ENCODE measurements around the gene OR6C70.
"Not testable (repeated sequence)": the region's sequence is repeated elsewhere in the genome, so short reads cannot be mapped to it uniquely, and the experiment has no call there.

OR6C70 gene

GRCh38 chr12:55470088-55470829, at the start of gene OR6C70:
OR6C70 (minus strand) TSS chr12:55470138; CDS start chr12:55470138, 0 bp downstream.
- Histone ChIP-seq H3K36me3 (ENCODE audit: insufficient read depth, low read length) (no peaks in the 10 kb centered on the region), H3K4me3 (ENCODE audit: low read length) (no peak within 1 kb of the TSS), H3K9me3 (ENCODE audit: low read length) (no peaks in the 10 kb centered on the region), H2AFZ (ENCODE audit: low read depth, low read length) (no peak within 1 kb of the TSS), H3K4me1 (ENCODE audit: insufficient read depth, low read length) (no peaks in the 10 kb centered on the region), H3K27me3 (ENCODE audit: insufficient read depth, low read length) (no peaks in the 10 kb centered on the region)

DNA sequence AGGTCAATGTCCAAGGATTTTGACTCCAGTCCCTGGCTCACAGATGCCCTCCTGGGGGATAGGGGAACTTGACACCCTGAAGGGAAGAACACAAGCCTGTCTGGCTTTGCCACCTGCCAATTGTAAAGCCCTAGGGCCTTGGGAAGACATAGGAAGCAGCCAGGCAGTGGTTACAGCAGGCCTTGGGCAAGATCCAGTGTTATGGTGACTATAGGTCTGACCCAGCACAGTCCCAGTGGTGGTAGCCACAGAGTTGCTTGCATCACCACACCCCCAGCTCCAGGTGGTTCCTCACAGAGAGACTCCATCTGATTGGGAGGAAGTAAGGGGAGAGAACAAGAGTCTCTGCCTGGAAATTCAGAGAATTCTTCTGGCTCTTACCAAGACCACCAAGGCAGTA, 46.5 kb upstream of the OR6C70 start:
- Histone ChIP-seq H3K27me3 (ENCODE audit: insufficient read depth, low read length) (no peaks in the 10 kb centered on the region), H2AFZ (ENCODE audit: low read depth, low read length) (no peak overlapping the region), H3K36me3 (ENCODE audit: insufficient read depth, low read length) (no peaks in the 10 kb centered on the region), H3K9me3 (ENCODE audit: low read length) (no peaks in the 10 kb centered on the region), H3K4me3 (ENCODE audit: low read length) (no peak overlapping the region), H3K4me1 (ENCODE audit: insufficient read depth, low read length) (no peaks in the 10 kb centered on the region)

- no peak overlapping the region for H3K4me3 ChIP-seq (ENCODE audit: low read length)
- H3K9me3 ChIP-seq (ENCODE audit: low read length), result no peaks in the 10 kb centered on the region
- no peak overlapping the region for H2AFZ ChIP-seq (ENCODE audit: low read depth, low read length)
- no peaks in the 10 kb centered on the region for H3K4me1 ChIP-seq (ENCODE audit: insufficient read depth, low read length)
- no peaks in the 10 kb centered on the region for H3K36me3 ChIP-seq (ENCODE audit: insufficient read depth, low read length)
- no peaks in the 10 kb centered on the region for H3K27me3 ChIP-seq (ENCODE audit: insufficient read depth, low read length)
Measured at GRCh38 chr12:55515696-55516095, 45.8 kb upstream of the OR6C70 start.

GRCh38 chr12:55501601-55502000, 31.7 kb upstream of the OR6C70 start:
- no peaks in the 10 kb centered on the region for H3K9me3 ChIP-seq (ENCODE audit: low read length)
- no peaks in the 10 kb centered on the region for H3K27me3 ChIP-seq (ENCODE audit: insufficient read depth, low read length)
- no peaks in the 10 kb centered on the region for H3K4me1 ChIP-seq (ENCODE audit: insufficient read depth, low read length)
- H3K36me3 ChIP-seq (ENCODE audit: insufficient read depth, low read length), result no peaks in the 10 kb centered on the region
- H2AFZ ChIP-seq (ENCODE audit: low read depth, low read length), result no peak overlapping the region
- no peak overlapping the region for H3K4me3 ChIP-seq (ENCODE audit: low read length)

DNA sequence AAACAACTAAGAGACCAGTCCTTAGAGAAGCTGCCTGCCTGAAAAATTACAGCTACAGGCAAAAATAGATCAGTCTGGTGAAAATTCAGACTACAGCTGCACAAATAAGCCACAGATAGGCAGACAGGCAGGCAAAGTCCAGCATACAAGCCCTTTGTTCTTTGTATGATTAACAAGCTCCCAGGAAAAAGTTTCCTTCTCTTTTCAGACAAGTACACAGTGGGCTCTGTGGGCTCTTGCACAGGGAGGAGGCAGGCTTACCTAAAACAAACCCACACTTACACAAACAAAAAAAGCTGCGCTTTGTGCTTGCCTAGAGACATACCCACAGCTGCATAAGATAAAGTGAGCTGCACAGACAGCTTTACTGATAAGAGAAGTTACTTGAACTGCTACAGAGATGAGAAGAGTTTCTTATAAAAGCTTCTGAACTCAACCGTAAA, 29.9 kb upstream of the OR6C70 start:
- Histone ChIP-seq H3K36me3 (ENCODE audit: insufficient read depth, low read length) (no peaks in the 10 kb centered on the region), H3K27me3 (ENCODE audit: insufficient read depth, low read length) (no peaks in the 10 kb centered on the region), H3K4me3 (ENCODE audit: low read length) (no peak overlapping the region), H2AFZ (ENCODE audit: low read depth, low read length) (peak overlapping the region; percentile 11), H3K4me1 (ENCODE audit: insufficient read depth, low read length) (no peaks in the 10 kb centered on the region), H3K9me3 (ENCODE audit: low read length) (no peaks in the 10 kb centered on the region)

- Histone ChIP-seq H2AFZ (ENCODE audit: low read depth, low read length) (no peak overlapping the region), H3K27me3 (ENCODE audit: insufficient read depth, low read length) (no peaks in the 10 kb centered on the region), H3K36me3 (ENCODE audit: insufficient read depth, low read length) (no peaks in the 10 kb centered on the region), H3K4me3 (ENCODE audit: low read length) (no peak overlapping the region), H3K4me1 (ENCODE audit: insufficient read depth, low read length) (no peaks in the 10 kb centered on the region), H3K9me3 (ENCODE audit: low read length) (no peaks in the 10 kb centered on the region)
Measured at GRCh38 chr12:55499231-55499630, 29.3 kb upstream of the OR6C70 start.

GRCh38 chr12:55495490-55495889, 25.6 kb upstream of the OR6C70 start:
- H3K4me3 ChIP-seq (ENCODE audit: low read length), result no peak overlapping the region
- no peaks in the 10 kb centered on the region for H3K4me1 ChIP-seq (ENCODE audit: insufficient read depth, low read length)
- no peaks in the 10 kb centered on the region for H3K36me3 ChIP-seq (ENCODE audit: insufficient read depth, low read length)
- no peaks in the 10 kb centered on the region for H3K27me3 ChIP-seq (ENCODE audit: insufficient read depth, low read length)
- H2AFZ ChIP-seq (ENCODE audit: low read depth, low read length), result no peak overlapping the region
- H3K9me3 ChIP-seq (ENCODE audit: low read length), result no peaks in the 10 kb centered on the region

DNA sequence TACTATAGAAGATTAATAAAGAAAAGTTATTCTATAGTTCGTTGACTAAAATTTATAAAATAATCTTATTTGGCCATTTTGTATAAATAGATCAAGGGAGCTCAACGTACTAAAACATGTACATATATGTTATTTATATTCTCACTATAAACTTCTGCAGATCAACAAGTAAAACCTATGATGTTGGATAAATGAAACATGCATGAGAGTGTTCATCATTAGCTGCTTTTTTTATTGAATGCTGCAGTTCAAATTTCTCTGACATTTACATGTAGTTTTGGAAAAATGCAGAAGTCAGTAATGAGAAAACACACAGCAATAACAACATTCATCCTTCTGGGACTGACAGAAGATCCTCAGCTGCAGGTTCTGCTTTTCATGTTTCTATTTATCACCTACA, 22.1 kb upstream of the OR6C70 start, which contains the start of gene OR6C68:
OR6C68 (plus strand) TSS at position 301 of the 400 bp plus-strand sequence; CDS start at position 301, 0 bp downstream.
- no peaks in the 10 kb centered on the region for H3K4me1 ChIP-seq (ENCODE audit: insufficient read depth, low read length)
- no peaks in the 10 kb centered on the region for H3K36me3 ChIP-seq (ENCODE audit: insufficient read depth, low read length)
- no peaks in the 10 kb centered on the region for H3K27me3 ChIP-seq (ENCODE audit: insufficient read depth, low read length)
- H3K4me3 ChIP-seq (ENCODE audit: low read length), result no peak within 1 kb of the TSS
- no peaks in the 10 kb centered on the region for H3K9me3 ChIP-seq (ENCODE audit: low read length)
- H2AFZ ChIP-seq (ENCODE audit: low read depth, low read length), result no peak within 1 kb of the TSS

DNA sequence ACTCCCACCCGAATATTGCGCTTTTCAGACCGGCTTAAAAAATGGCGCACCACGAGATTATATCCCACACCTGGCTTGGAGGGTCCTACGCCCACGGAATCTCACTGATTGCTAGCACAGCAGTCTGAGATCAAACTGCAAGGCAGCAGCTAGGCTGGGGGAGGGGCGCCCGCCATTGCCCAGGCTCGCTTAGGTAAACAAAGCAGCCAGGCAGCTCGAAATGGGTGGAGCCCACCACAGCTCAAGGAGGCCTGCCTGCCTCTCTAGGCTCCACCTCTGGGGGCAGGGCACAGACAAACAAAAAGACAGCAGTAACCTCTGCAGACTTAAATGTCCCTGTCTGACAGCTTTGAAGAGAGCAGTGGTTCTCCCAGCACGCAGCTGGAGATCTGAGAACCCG, 14.3 kb upstream of the OR6C70 start:
- H3K27me3 ChIP-seq (ENCODE audit: insufficient read depth, low read length); H3K4me3 ChIP-seq (ENCODE audit: low read length); H3K9me3 ChIP-seq (ENCODE audit: low read length); H3K4me1 ChIP-seq (ENCODE audit: insufficient read depth, low read length); H3K36me3 ChIP-seq (ENCODE audit: insufficient read depth, low read length); H2AFZ ChIP-seq (ENCODE audit: low read depth, low read length): not testable (repeated sequence)

DNA sequence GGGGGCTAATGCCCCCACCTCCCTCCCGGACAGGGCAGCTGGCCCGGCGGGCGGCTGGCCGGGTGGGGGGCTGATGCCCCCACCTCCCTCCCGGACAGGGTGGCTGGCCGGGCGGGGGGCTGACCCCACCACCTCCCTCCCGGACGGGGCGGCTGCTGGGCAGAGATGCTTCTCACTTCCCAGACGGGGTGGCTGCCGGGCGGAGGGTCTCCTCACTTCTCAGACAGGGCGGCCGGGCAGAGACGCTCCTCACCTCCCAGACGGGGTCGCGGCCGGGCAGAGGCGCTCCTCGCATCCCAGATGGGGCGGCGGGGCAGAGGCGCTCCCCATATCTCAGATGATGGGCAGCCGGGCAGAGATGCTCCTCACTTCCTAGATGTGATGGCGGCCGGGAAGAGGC, 9.2 kb upstream of the OR6C70 start:
- not testable (repeated sequence) for H3K9me3 ChIP-seq (ENCODE audit: low read length); H2AFZ ChIP-seq (ENCODE audit: low read depth, low read length); H3K27me3 ChIP-seq (ENCODE audit: insufficient read depth, low read length)

DNA sequence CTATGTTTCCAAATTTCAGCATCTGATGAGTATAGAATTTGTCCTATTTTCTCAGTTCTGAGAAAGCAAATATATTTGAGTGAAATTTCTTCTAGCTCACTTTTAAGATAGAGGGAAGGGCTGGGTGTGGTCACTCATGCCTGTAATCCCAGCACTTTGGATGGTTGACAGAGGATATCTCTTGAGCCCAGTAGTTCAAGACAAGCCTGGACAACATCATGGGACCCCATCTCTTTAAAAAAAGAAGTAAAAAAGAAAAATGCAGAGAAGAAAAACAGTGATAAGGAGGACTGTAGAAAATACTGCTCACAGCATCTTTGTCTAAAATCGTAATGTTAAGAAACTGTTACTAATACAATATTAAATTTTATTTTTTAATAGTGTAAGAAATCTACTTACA, 2.3 kb upstream of the OR6C70 start:
- no peak overlapping the region for H2AFZ ChIP-seq (ENCODE audit: low read depth, low read length)
- H3K4me1 ChIP-seq (ENCODE audit: insufficient read depth, low read length), result no peaks in the 10 kb centered on the region
- no peaks in the 10 kb centered on the region for H3K36me3 ChIP-seq (ENCODE audit: insufficient read depth, low read length)
- H3K27me3 ChIP-seq (ENCODE audit: insufficient read depth, low read length), result no peaks in the 10 kb centered on the region
- H3K9me3 ChIP-seq (ENCODE audit: low read length), result no peaks in the 10 kb centered on the region
- H3K4me3 ChIP-seq (ENCODE audit: low read length), result no peak overlapping the region

More for the DNA sequence above, 9.2 kb upstream of the OR6C70 start:
- H3K4me3 ChIP-seq (ENCODE audit: low read length); H3K4me1 ChIP-seq (ENCODE audit: insufficient read depth, low read length); H3K36me3 ChIP-seq (ENCODE audit: insufficient read depth, low read length): not testable (repeated sequence)

DNA sequence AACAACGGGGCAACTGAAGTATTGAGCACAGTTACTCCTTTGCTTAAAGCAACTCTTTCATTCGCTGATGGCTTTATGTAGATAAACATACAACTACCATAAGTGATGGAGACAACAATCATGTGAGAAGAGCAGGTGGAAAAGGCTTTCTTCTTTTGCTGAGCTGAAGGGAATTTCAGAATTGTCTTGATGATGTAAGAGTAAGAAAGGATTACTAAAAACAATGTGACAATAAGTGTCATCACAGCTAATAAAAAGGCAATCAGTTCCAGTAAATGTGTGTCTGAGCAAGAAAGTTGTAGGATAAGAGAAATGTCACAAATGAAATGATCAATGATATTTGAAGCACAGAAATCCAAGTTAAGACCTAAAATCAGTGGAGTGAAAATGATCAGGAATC, 647 bp downstream of the OR6C70 start:
- Histone ChIP-seq H3K4me3 (ENCODE audit: low read length) (no peak overlapping the region), H3K36me3 (ENCODE audit: insufficient read depth, low read length) (no peaks in the 10 kb centered on the region), H3K9me3 (ENCODE audit: low read length) (no peaks in the 10 kb centered on the region), H3K4me1 (ENCODE audit: insufficient read depth, low read length) (no peaks in the 10 kb centered on the region), H3K27me3 (ENCODE audit: insufficient read depth, low read length) (no peaks in the 10 kb centered on the region), H2AFZ (ENCODE audit: low read depth, low read length) (no peak overlapping the region)

- H3K36me3 ChIP-seq (ENCODE audit: insufficient read depth, low read length), result no peaks in the 10 kb centered on the region
- no peaks in the 10 kb centered on the region for H3K27me3 ChIP-seq (ENCODE audit: insufficient read depth, low read length)
- H3K4me3 ChIP-seq (ENCODE audit: low read length), result no peak overlapping the region
- H3K4me1 ChIP-seq (ENCODE audit: insufficient read depth, low read length), result no peaks in the 10 kb centered on the region
- no peak overlapping the region for H2AFZ ChIP-seq (ENCODE audit: low read depth, low read length)
- H3K9me3 ChIP-seq (ENCODE audit: low read length), result no peaks in the 10 kb centered on the region
Measured at GRCh38 chr12:55467836-55468235, 2.1 kb downstream of the OR6C70 start.

DNA sequence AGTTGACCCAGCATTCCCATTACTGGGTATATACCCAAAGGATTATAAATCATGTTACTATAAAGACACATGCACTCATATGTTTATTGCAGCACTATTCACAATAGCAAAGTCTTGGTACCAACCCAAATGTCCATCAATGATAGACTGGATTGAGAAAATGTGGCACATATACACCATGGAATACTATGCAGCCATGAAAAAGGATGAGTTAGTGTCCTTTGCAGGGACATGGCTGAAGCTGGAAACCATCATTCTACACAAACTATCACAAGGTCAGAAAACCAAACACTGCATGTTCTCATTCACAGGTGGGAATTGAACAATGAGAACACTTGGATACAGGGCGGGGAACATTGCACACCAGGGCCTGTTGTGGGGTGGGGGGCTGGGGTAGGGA, 5.0 kb downstream of the OR6C70 start:
- not testable (repeated sequence) for H3K4me1 ChIP-seq (ENCODE audit: insufficient read depth, low read length); H3K36me3 ChIP-seq (ENCODE audit: insufficient read depth, low read length); H2AFZ ChIP-seq (ENCODE audit: low read depth, low read length); H3K4me3 ChIP-seq (ENCODE audit: low read length); H3K27me3 ChIP-seq (ENCODE audit: insufficient read depth, low read length); H3K9me3 ChIP-seq (ENCODE audit: low read length)
